GM12873 (cell line): ENCODE measurements around the gene KCNG2.

ENCODE experiments used
- CTCF ChIP-seq: IDR thresholded peaks from 2 replicates; pipeline ENCODE4 v1.5.1; 2012; ENCODE audit warnings: low read depth, mild to moderate bottlenecking, moderate library complexity, low read length, control low read depth; ENCODE audit not compliant: insufficient read depth; ENCODE audit errors: missing control alignments

The KCNG2 gene

GRCh38 chr18:79805926-79806487, 8.3 kb downstream of the KCNG2 start:
- TF ChIP-seq CTCF = no peak

GRCh38 chr18:79806976-79807841, 9.5 kb downstream of the KCNG2 start:
- no peak for TF ChIP-seq CTCF

GRCh38 chr18:79809482-79810192, 11.9 kb downstream of the KCNG2 start:
- no peak for TF ChIP-seq CTCF

GRCh38 chr18:79812052-79812451, 14.3 kb downstream of the KCNG2 start:
- TF ChIP-seq CTCF = no peak

GRCh38 chr18:79814373-79814772, 16.6 kb downstream of the KCNG2 start:
- no peak for TF ChIP-seq CTCF

- no peak for TF ChIP-seq CTCF
These were observed 17.9 kb downstream of the KCNG2 start for GRCh38 chr18:79815657-79816056.

GRCh38 chr18:79816092-79816491, 18.4 kb downstream of the KCNG2 start:
- no peak for TF ChIP-seq CTCF
